ENCODE measurements around the gene TAF11L11. TPM values are rescaled to one million over a fixed set of nuclear protein-coding genes. Genes with fewer than 3 reads are reported as not detected.
"Not testable (repeated sequence)": the region's sequence is repeated elsewhere in the genome, so short reads cannot be mapped to it uniquely, and the experiment has no call there.

The TAF11L11 gene
- not detected in 2 replicates for total RNA-seq (2014; rRNA removed; shearing (Covaris generic))
- total RNA-seq (2022), result not detected in 2 replicates
- Bru-seq, nascent RNA, result not detected
- not detected for BruChase-seq, experiment 1, labeled RNA remaining after a 6-hour chase
- not detected for BruChase-seq, experiment 2, labeled RNA remaining after a 2-hour chase
- long read RNA-seq, result 0 reads

DNA sequence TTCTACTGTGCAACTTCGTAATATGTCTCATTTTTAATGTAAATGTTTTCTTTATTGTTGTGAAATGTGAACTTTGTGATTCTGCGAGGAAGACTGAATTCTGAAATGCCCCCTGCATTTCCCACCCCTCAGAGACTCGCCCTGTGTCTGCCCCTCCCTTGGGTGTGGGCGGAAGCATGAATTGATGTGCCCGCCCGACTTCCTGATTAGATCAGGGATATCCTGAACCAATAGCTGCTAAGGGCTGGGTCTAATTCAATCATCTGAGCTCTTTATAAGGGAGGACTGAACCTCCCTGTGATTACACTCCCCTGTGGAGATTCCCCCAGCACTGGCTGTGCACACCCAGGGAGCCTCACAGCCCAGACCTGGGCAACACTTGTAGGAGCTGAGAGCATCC is at the start of gene TAF11L11:
Gene TAF11L11 (plus strand): TSS at position 304 of the 400 bp plus-strand sequence.
- POLR2A ChIA-PET; H3K9me2 ChIP-seq (ENCODE audit: insufficient read depth, low read length); H3K36me3 ChIP-seq (ENCODE audit: insufficient read depth, low read length); BruUV-seq (replicated peaks); H3K27ac ChIP-seq (ENCODE audit: low read depth, low read length, poor library complexity, severe bottlenecking); CTCF ChIA-PET (ENCODE audit: unreplicated experiment); H2AFZ ChIP-seq (ENCODE audit: low read length); DNase-seq (ENCODE audit: low spot score); H4K20me1 ChIP-seq (ENCODE audit: insufficient read depth, low read length); H3K79me2 ChIP-seq (ENCODE audit: insufficient read depth, low read depth, low read length); intact Hi-C loops (cut with micrococcal nuclease; ENCODE audit: unreplicated experiment); H3K4me3 ChIP-seq (ENCODE audit: low read depth, low read length, poor library complexity, severe bottlenecking); H3K4me1 ChIP-seq (ENCODE audit: insufficient read depth, low read length, poor library complexity, severe bottlenecking); H3K9me3 ChIP-seq (ENCODE audit: low read length); H3K4me2 ChIP-seq (ENCODE audit: low read length): not testable (repeated sequence)

DNA sequence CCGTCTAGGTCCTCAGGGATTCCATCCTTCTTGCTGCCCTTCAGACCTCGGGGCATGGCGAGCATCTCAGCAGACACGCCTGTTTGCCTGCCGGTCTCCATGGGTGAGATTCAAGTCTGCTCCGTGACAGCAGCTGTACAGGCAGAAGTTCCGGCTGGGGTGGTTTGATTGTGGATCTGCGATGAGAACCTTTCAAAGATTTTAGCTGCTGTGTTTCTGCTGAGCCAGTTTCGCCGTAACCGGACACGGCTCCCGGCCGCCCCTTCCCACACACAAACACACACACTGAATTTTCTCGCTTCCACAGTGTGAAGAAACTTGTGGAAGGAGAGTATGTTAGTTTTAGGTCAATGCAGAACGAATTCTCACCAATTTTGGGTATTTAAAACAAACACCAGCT is 18.3 kb upstream of the TAF11L11 start, which contains the start of gene TAF11L7:
Gene TAF11L7 (minus strand): TSS at position 101 of the 400 bp plus-strand sequence.
- CTCF ChIA-PET (ENCODE audit: unreplicated experiment); BruUV-seq (replicated peaks); intact Hi-C loops (cut with micrococcal nuclease; ENCODE audit: unreplicated experiment): not testable (repeated sequence)

DNA sequence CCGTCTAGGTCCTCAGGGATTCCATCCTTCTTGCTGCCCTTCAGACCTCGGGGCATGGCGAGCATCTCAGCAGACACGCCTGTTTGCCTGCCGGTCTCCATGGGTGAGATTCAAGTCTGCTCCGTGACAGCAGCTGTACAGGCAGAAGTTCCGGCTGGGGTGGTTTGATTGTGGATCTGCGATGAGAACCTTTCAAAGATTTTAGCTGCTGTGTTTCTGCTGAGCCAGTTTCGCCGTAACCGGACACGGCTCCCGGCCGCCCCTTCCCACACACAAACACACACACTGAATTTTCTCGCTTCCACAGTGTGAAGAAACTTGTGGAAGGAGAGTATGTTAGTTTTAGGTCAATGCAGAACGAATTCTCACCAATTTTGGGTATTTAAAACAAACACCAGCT is 13.1 kb upstream of the TAF11L11 start, which contains the start of gene TAF11L8:
Gene TAF11L8 (minus strand): TSS at position 101 of the 400 bp plus-strand sequence.
- H4K20me1 ChIP-seq (ENCODE audit: insufficient read depth, low read length); H3K4me2 ChIP-seq (ENCODE audit: low read length); DNase-seq (ENCODE audit: low spot score); H3K9me2 ChIP-seq (ENCODE audit: insufficient read depth, low read length); BruUV-seq (replicated peaks); H3K79me2 ChIP-seq (ENCODE audit: insufficient read depth, low read depth, low read length); POLR2A ChIA-PET; H2AFZ ChIP-seq (ENCODE audit: low read length); H3K9me3 ChIP-seq (ENCODE audit: low read length); H3K4me3 ChIP-seq (ENCODE audit: low read depth, low read length, poor library complexity, severe bottlenecking); H3K4me1 ChIP-seq (ENCODE audit: insufficient read depth, low read length, poor library complexity, severe bottlenecking); intact Hi-C loops (cut with micrococcal nuclease; ENCODE audit: unreplicated experiment); H3K27ac ChIP-seq (ENCODE audit: low read depth, low read length, poor library complexity, severe bottlenecking); H3K36me3 ChIP-seq (ENCODE audit: insufficient read depth, low read length); CTCF ChIA-PET (ENCODE audit: unreplicated experiment): not testable (repeated sequence)

More for the DNA sequence above, 18.3 kb upstream of the TAF11L11 start, which contains the start of gene TAF11L7:
- H3K79me2 ChIP-seq (ENCODE audit: insufficient read depth, low read depth, low read length); DNase-seq (ENCODE audit: low spot score); H3K36me3 ChIP-seq (ENCODE audit: insufficient read depth, low read length); H3K4me2 ChIP-seq (ENCODE audit: low read length); H3K9me2 ChIP-seq (ENCODE audit: insufficient read depth, low read length); H3K27ac ChIP-seq (ENCODE audit: low read depth, low read length, poor library complexity, severe bottlenecking); H3K4me3 ChIP-seq (ENCODE audit: low read depth, low read length, poor library complexity, severe bottlenecking); POLR2A ChIA-PET; H3K4me1 ChIP-seq (ENCODE audit: insufficient read depth, low read length, poor library complexity, severe bottlenecking); H2AFZ ChIP-seq (ENCODE audit: low read length); H4K20me1 ChIP-seq (ENCODE audit: insufficient read depth, low read length); H3K9me3 ChIP-seq (ENCODE audit: low read length): not testable (repeated sequence)

DNA sequence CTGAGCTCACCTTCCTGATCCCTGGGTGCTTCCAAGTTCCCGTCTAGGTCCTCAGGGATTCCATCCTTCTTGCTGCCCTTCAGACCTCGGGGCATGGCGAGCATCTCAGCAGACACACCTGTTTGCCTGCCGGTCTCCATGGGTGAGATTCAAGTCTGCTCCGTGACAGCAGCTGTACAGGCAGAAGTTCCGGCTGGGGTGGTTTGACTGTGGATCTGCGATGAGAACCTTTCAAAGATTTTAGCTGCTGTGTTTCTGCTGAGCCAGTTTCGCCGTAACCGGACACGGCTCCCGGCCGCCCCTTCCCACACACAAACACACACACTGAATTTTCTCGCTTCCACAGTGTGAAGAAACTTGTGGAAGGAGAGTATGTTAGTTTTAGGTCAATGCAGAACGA is 9.7 kb upstream of the TAF11L11 start, which contains the start of gene TAF11L9:
Gene TAF11L9 (minus strand): TSS at position 140 of the 400 bp plus-strand sequence.
- H3K9me3 ChIP-seq (ENCODE audit: low read length); H3K79me2 ChIP-seq (ENCODE audit: insufficient read depth, low read depth, low read length); H3K36me3 ChIP-seq (ENCODE audit: insufficient read depth, low read length); CTCF ChIA-PET (ENCODE audit: unreplicated experiment); BruUV-seq (replicated peaks); H3K4me3 ChIP-seq (ENCODE audit: low read depth, low read length, poor library complexity, severe bottlenecking); H3K9me2 ChIP-seq (ENCODE audit: insufficient read depth, low read length); intact Hi-C loops (cut with micrococcal nuclease; ENCODE audit: unreplicated experiment); H3K4me1 ChIP-seq (ENCODE audit: insufficient read depth, low read length, poor library complexity, severe bottlenecking); H3K4me2 ChIP-seq (ENCODE audit: low read length); POLR2A ChIA-PET; H4K20me1 ChIP-seq (ENCODE audit: insufficient read depth, low read length); DNase-seq (ENCODE audit: low spot score); H2AFZ ChIP-seq (ENCODE audit: low read length); H3K27ac ChIP-seq (ENCODE audit: low read depth, low read length, poor library complexity, severe bottlenecking): not testable (repeated sequence)

DNA sequence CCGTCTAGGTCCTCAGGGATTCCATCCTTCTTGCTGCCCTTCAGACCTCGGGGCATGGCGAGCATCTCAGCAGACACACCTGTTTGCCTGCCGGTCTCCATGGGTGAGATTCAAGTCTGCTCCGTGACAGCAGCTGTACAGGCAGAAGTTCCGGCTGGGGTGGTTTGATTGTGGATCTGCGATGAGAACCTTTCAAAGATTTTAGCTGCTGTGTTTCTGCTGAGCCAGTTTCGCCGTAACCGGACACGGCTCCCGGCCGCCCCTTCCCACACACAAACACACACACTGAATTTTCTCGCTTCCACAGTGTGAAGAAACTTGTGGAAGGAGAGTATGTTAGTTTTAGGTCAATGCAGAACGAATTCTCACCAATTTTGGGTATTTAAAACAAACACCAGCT is 6.3 kb upstream of the TAF11L11 start, which contains the start of gene TAF11L10:
Gene TAF11L10 (minus strand): TSS at position 101 of the 400 bp plus-strand sequence.
- POLR2A ChIA-PET; intact Hi-C loops (cut with micrococcal nuclease; ENCODE audit: unreplicated experiment); H3K9me2 ChIP-seq (ENCODE audit: insufficient read depth, low read length); H3K4me3 ChIP-seq (ENCODE audit: low read depth, low read length, poor library complexity, severe bottlenecking); BruUV-seq (replicated peaks); H2AFZ ChIP-seq (ENCODE audit: low read length); H3K27ac ChIP-seq (ENCODE audit: low read depth, low read length, poor library complexity, severe bottlenecking); DNase-seq (ENCODE audit: low spot score); H4K20me1 ChIP-seq (ENCODE audit: insufficient read depth, low read length); H3K9me3 ChIP-seq (ENCODE audit: low read length); CTCF ChIA-PET (ENCODE audit: unreplicated experiment); H3K4me2 ChIP-seq (ENCODE audit: low read length); H3K79me2 ChIP-seq (ENCODE audit: insufficient read depth, low read depth, low read length); H3K36me3 ChIP-seq (ENCODE audit: insufficient read depth, low read length); H3K4me1 ChIP-seq (ENCODE audit: insufficient read depth, low read length, poor library complexity, severe bottlenecking): not testable (repeated sequence)

All from OCI-LY7 (cell line).